ENCODE data around the gene SLC13A1. TPM values are rescaled to one million over a fixed set of nuclear protein-coding genes. Genes with fewer than 3 reads are reported as not detected.

SLC13A1 gene
- total and polyA plus RNA-seq, 10 donors: not detected

GRCh38 chr7:123115331-123115730 lies 84.4 kb downstream of the SLC13A1 start:
- intact Hi-C loops (cut with DNase I; ENCODE audit: low total_unique reads): no loop called here
- H3K4me1 ChIP-seq: no peaks in the 10 kb centered on the region

GRCh38 chr7:123114288-123114687 lies 85.5 kb downstream of the SLC13A1 start:
- no peak for DNase-seq
- WGBS, 5 donors: 76 to 87% (median 85%) methylated on average over 2 of the region's 2 CpGs
- Histone ChIP-seq H3K4me1 (no peaks in the 10 kb centered on the region), H3K9me3 (peaks cover 0 to 15% (median 4%) of the 10 kb centered on the region in 8 donors), H3K27me3 (replicated peaks in 1 of 7) (no peaks in the 10 kb centered on the region), H3K4me3 (no peak overlapping the region), H3K36me3 (no peaks in the 10 kb centered on the region), H3K27ac (no peak overlapping the region)
- no peak for TF ChIP-seq POLR2AphosphoS5 (IDR thresholded peaks at IDR 0.05)
- TF ChIP-seq POLR2A (IDR thresholded peaks at IDR 0.05): no peak
- no peak for TF ChIP-seq CTCF (IDR thresholded peaks at IDR 0.05 in 8 of 11, conservative IDR thresholded peaks at IDR 0.05 in 3 of 11)
- intact Hi-C loops (cut with DNase I; ENCODE audit: low total_unique reads): no loop called here

More at GRCh38 chr7:123115331-123115730, 84.4 kb downstream of the SLC13A1 start:
- no peaks in the 10 kb centered on the region for H3K36me3 ChIP-seq
- H3K4me3 ChIP-seq: no peak overlapping the region
- 82 to 91% (median 88%) methylated on average over 3 of the region's 3 CpGs for WGBS, 5 donors
- peaks cover 0 to 7% (median 0%) of the 10 kb centered on the region in 8 donors for H3K9me3 ChIP-seq
- H3K27ac ChIP-seq: no peak overlapping the region
- H3K27me3 ChIP-seq (replicated peaks in 1 of 7): no peaks in the 10 kb centered on the region
- no peak for DNase-seq
- no peak for TF ChIP-seq POLR2AphosphoS5 (IDR thresholded peaks at IDR 0.05)
- TF ChIP-seq CTCF (IDR thresholded peaks at IDR 0.05 in 8 of 11, conservative IDR thresholded peaks at IDR 0.05 in 3 of 11): no peak
- no peak for TF ChIP-seq POLR2A (IDR thresholded peaks at IDR 0.05)

GRCh38 chr7:123112833-123113232 lies 86.9 kb downstream of the SLC13A1 start:
- DNase-seq: no peak
- H3K27ac ChIP-seq: no peak overlapping the region
- TF ChIP-seq POLR2A (IDR thresholded peaks at IDR 0.05) (no peak), POLR2AphosphoS5 (IDR thresholded peaks at IDR 0.05) (no peak), CTCF (IDR thresholded peaks at IDR 0.05 in 8 of 11, conservative IDR thresholded peaks at IDR 0.05 in 3 of 11) (no peak)
- H3K9me3 ChIP-seq: peaks cover 0 to 26% (median 9%) of the 10 kb centered on the region in 8 donors
- no peaks in the 10 kb centered on the region for H3K36me3 ChIP-seq
- H3K4me1 ChIP-seq: no peaks in the 10 kb centered on the region
- WGBS, 5 donors: 64 to 80% (median 73%) methylated on average over 1 of the region's 1 CpG
- no peak overlapping the region for H3K4me3 ChIP-seq
- H3K27me3 ChIP-seq (replicated peaks in 1 of 7): no peaks in the 10 kb centered on the region
- intact Hi-C loops (cut with DNase I; ENCODE audit: low total_unique reads): no loop called here

- Histone ChIP-seq H3K27ac (no peak overlapping the region), H3K36me3 (no peaks in the 10 kb centered on the region), H3K27me3 (replicated peaks in 1 of 7) (no peaks in the 10 kb centered on the region), H3K4me3 (no peak overlapping the region), H3K4me1 (no peaks in the 10 kb centered on the region), H3K9me3 (peaks cover 0 to 5% (median 1%) of the 10 kb centered on the region in 8 donors)
- TF ChIP-seq POLR2AphosphoS5 (IDR thresholded peaks at IDR 0.05): no peak
- TF ChIP-seq CTCF (IDR thresholded peaks at IDR 0.05 in 8 of 11, conservative IDR thresholded peaks at IDR 0.05 in 3 of 11): no peak
- TF ChIP-seq POLR2A (IDR thresholded peaks at IDR 0.05): no peak
- WGBS, 5 donors: 59 to 71% (median 61%) methylated on average over 2 of the region's 2 CpGs
- DNase-seq: no peak
- intact Hi-C loops (cut with DNase I; ENCODE audit: low total_unique reads): no loop called here
Observed at GRCh38 chr7:123099712-123100111, 100.1 kb downstream of the SLC13A1 start.

Measured in spleen (tissue), 11 donors.